Endothelial cell of umbilical vein (primary cell): ENCODE data around the gene ARHGEF26. TPM values are rescaled to one million over a fixed set of nuclear protein-coding genes. Genes with fewer than 3 reads are reported as not detected.

Experiments
- BruUV-seq: library from RNA; stranded (reverse); fragments of 400-500 nt; replicated peaks from 2 replicates; lab custom pipeline; 2021; lab: Mats Ljungman, UMichigan
- CTCF ChIA-PET: fragments of 300-600, 350-600 bp; sonication (Branson Sonifier 250); formaldehyde crosslinking; loops from one replicate; lab custom pipeline; 2021; ENCODE audit warnings: antibody characterized with exemption, inconsistent platforms; lab: Charles Lee
- POLR2A ChIA-PET: fragments of 300-600, 350-600 bp; sonication (Branson Sonifier 250); formaldehyde crosslinking; loops from one replicate; lab custom pipeline; 2021; ENCODE audit warnings: antibody characterized with exemption, inconsistent platforms; lab: Charles Lee
- DNase-seq: peaks from one replicate; pipeline ENCODE4 v3.0.0-alpha.2; 2011; ENCODE audit warnings: low read depth, low spot score
- FAIRE-seq: peaks from 2 replicates; lab custom pipeline; 2011; peaks lifted over from hg19 to GRCh38; lab: Jason Lieb, UNC
- H2AFZ ChIP-seq: 2 replicates; pipeline ENCODE4 v1.6.0; 2012; ENCODE audit warnings: low read depth, low read length, control low read depth, inconsistent platforms
- H3K27ac ChIP-seq: 2 replicates; pipeline ENCODE4 v1.5.1; 2011; ENCODE audit warnings: low read depth, mild to moderate bottlenecking, control low read depth, low read length, moderate library complexity; ENCODE audit not compliant: insufficient read depth
- H3K27me3 ChIP-seq, 2 experiments: 2 replicates each; pipeline versions ENCODE4 v1.6.0 to v1.6.1; 2011; ENCODE audit warnings: low read length in 2 of 2, mixed read lengths in 1 of 2; ENCODE audit not compliant: control insufficient read depth in 2 of 2, insufficient read depth in 2 of 2
- H3K36me3 ChIP-seq, 2 experiments: 2 replicates in 1 of 2; 3 replicates in 1 of 2; pipeline ENCODE4 v1.5.1; 2011; ENCODE audit warnings: low read length in 2 of 2, mild to moderate bottlenecking in 1 of 2, moderate library complexity in 1 of 2; ENCODE audit not compliant: control insufficient read depth in 2 of 2, insufficient read depth in 2 of 2; ENCODE audit errors: extremely low read depth in 1 of 2
- H3K4me1 ChIP-seq: 3 replicates; pipeline ENCODE4 v1.5.1; 2011; ENCODE audit warnings: mild to moderate bottlenecking, low read length; ENCODE audit not compliant: control insufficient read depth, insufficient read depth; ENCODE audit errors: extremely low read depth
- H3K4me2 ChIP-seq: 2 replicates; pipeline ENCODE4 v1.6.1; 2011; ENCODE audit warnings: low read length, control low read depth, mixed read lengths; ENCODE audit not compliant: insufficient read depth
- H3K4me3 ChIP-seq, 3 experiments: fragments of 200-600 bp in 1 of 3; sonication (generic), shearing (Covaris generic) in 1 of 3; replicated peaks in 1 of 3; 2 replicates each; pipeline ENCODE4 v1.5.1; 2011 to 2016; ENCODE audit warnings: control low read depth in 3 of 3, low read length in 3 of 3, mild to moderate bottlenecking in 2 of 3, inconsistent platforms in 1 of 3, low read depth in 1 of 3, moderate library complexity in 1 of 3; ENCODE audit not compliant: insufficient read depth in 1 of 3
- H3K79me2 ChIP-seq: 2 replicates; pipeline ENCODE4 v1.6.0; 2012; ENCODE audit warnings: low read length, inconsistent platforms; ENCODE audit not compliant: control insufficient read depth, insufficient read depth
- H3K9ac ChIP-seq: replicated peaks from 2 replicates; pipeline ENCODE3; 2011; ENCODE audit warnings: low read length, control low read depth; ENCODE audit not compliant: insufficient read depth; ENCODE audit errors: extremely low read depth
- H3K9me1 ChIP-seq: replicated peaks from 3 replicates; pipeline ENCODE4 v1.6.0; 2011; ENCODE audit warnings: mild to moderate bottlenecking, low read length; ENCODE audit not compliant: control insufficient read depth, insufficient read depth; ENCODE audit errors: extremely low read depth
- H3K9me3 ChIP-seq: replicated peaks from 2 replicates; pipeline ENCODE4 v1.5.1; 2012; ENCODE audit warnings: low read length, inconsistent platforms; ENCODE audit not compliant: control insufficient read depth, insufficient read depth
- H4K20me1 ChIP-seq: replicated peaks from 2 replicates; pipeline ENCODE3; 2011; ENCODE audit warnings: mild to moderate bottlenecking, low read length; ENCODE audit not compliant: control insufficient read depth, insufficient read depth; ENCODE audit errors: extremely low read depth
- CTCF ChIP-seq, 2 donors: IDR thresholded peaks; 1 replicate in 1 of 2; 2 replicates in 1 of 2; pipeline ENCODE4 v1.5.1; 2011; ENCODE audit warnings: low read length in 2 of 2, mild to moderate bottlenecking in 2 of 2, moderate library complexity in 2 of 2, control low read depth in 1 of 2, inconsistent platforms in 1 of 2, low read depth in 1 of 2; ENCODE audit not compliant: insufficient read depth in 1 of 2; ENCODE audit errors: extremely low read depth in 1 of 2
- EZH2 ChIP-seq: IDR thresholded peaks from 2 replicates; pipeline ENCODE4 v1.6.1; 2012; ENCODE audit warnings: borderline replicate concordance, low read depth, mild to moderate bottlenecking, moderate library complexity, low read length, inconsistent platforms; ENCODE audit not compliant: severe bottlenecking
- FOS ChIP-seq: IDR thresholded peaks from 2 replicates; pipeline ENCODE4 v1.6.1; 2011; ENCODE audit warnings: mild to moderate bottlenecking, low read length, moderate library complexity, borderline replicate concordance; ENCODE audit not compliant: insufficient read depth
- GATA2 ChIP-seq: IDR thresholded peaks from 2 replicates; pipeline ENCODE4 v1.7.0; 2011; ENCODE audit warnings: low read depth, mild to moderate bottlenecking, moderate library complexity, mixed read lengths, low read length; ENCODE audit not compliant: insufficient read length, insufficient read depth
- JUN ChIP-seq: IDR thresholded peaks from 2 replicates; pipeline ENCODE4 v1.6.1; 2011; ENCODE audit warnings: borderline replicate concordance, low read depth; ENCODE audit not compliant: insufficient read length, insufficient read depth
- MYC ChIP-seq: IDR thresholded peaks from one replicate; pipeline ENCODE4 v1.6.1; 2011; ENCODE audit warnings: mild to moderate bottlenecking, low read depth, low read length
- POLR2AphosphoS5 ChIP-seq: IDR thresholded peaks from 2 replicates; pipeline ENCODE4 v1.6.1; 2012; ENCODE audit warnings: low read depth, mild to moderate bottlenecking, control low read depth, low read length, moderate library complexity; ENCODE audit not compliant: insufficient read depth
- dilution Hi-C: fragments of 300-500 bp; cut with MboI; formaldehyde crosslinking; loops from one replicate; pipeline ENCODE4 v1.15.0; 2019; ENCODE audit warnings: low sequenced_read_pairs; ENCODE audit not compliant: extremely low pct_ligation_motif_present
- intact Hi-C: fragments of 100-400 bp; cut with micrococcal nuclease; formaldehyde crosslinking; loops from one replicate; pipeline ENCODE4 v1.10.0; 2022
- polyA plus RNA-seq, 4 experiments: library from polyadenylated mRNA; depleted of rRNA in 3 of 4; stranded (reverse) in 3 of 4; unstranded in 1 of 4; fragments of >200 nt; gene quantifications; 2 replicates each; pipeline versions ENCODE4 v1.2.1 to v1.2.3, GENCODE V29; 2011 to 2012; ENCODE audit warnings: missing spikeins in 1 of 4
- total RNA-seq: library from RNA; stranded (reverse); gene quantifications from 2 replicates; pipeline ENCODE4 v1.2.3, GENCODE V29; 2021

The ARHGEF26 gene
- total and polyA plus RNA-seq, 2 donors (not counting 3 experiments of a cell fraction or from before 2014, with no cell fraction given) = 0.57 to 2.9 TPM

GRCh38 chr3:154285221-154285620 lies 164.0 kb downstream of the ARHGEF26 start:
- no peaks in the 10 kb centered on the region for H4K20me1 ChIP-seq
- no peak overlapping the region for H3K27ac ChIP-seq
- FAIRE-seq (no peak), DNase-seq (no peak)
- intact Hi-C loops (no loop called here), dilution Hi-C loops (no loop called here)
- H2AFZ ChIP-seq = no peak overlapping the region
- TF ChIP-seq CTCF (IDR thresholded peaks at IDR 0.05; ENCODE audit: extremely low read depth in 1 of 2, insufficient read depth in 1 of 2, low read depth in 1 of 2, low read length in 2 of 2) = no peak
- no peak for TF ChIP-seq FOS
- no peak for TF ChIP-seq MYC
- TF ChIP-seq EZH2 = no peak
- no peak for TF ChIP-seq JUN
- no peak for TF ChIP-seq POLR2AphosphoS5
- TF ChIP-seq GATA2 = no peak
- peaks cover 0 to 32% of the 10 kb centered on the region in 2 experiments for H3K36me3 ChIP-seq
- no peaks in the 10 kb centered on the region for H3K9me3 ChIP-seq
- no peaks in the 10 kb centered on the region for H3K9me1 ChIP-seq
- no peak overlapping the region for H3K4me2 ChIP-seq
- H3K79me2 ChIP-seq = no peaks in the 10 kb centered on the region
- H3K9ac ChIP-seq = no peak overlapping the region
- POLR2A ChIA-PET = no interaction called here
- no peaks in the 10 kb centered on the region for H3K4me1 ChIP-seq
- BruUV-seq = no TSS peak
- CTCF ChIA-PET = interaction anchor here (1.0 kb wide), 2 partner anchors 15 to 27 kb away, joined by 3 to 4 read pairs; no protein-coding TSS in a partner anchor
- H3K27me3 ChIP-seq = no peaks in the 10 kb centered on the region
- H3K4me3 ChIP-seq = no peak overlapping the region
